ENCODE measurements around the gene NPAS3.

Gene NPAS3

DNA sequence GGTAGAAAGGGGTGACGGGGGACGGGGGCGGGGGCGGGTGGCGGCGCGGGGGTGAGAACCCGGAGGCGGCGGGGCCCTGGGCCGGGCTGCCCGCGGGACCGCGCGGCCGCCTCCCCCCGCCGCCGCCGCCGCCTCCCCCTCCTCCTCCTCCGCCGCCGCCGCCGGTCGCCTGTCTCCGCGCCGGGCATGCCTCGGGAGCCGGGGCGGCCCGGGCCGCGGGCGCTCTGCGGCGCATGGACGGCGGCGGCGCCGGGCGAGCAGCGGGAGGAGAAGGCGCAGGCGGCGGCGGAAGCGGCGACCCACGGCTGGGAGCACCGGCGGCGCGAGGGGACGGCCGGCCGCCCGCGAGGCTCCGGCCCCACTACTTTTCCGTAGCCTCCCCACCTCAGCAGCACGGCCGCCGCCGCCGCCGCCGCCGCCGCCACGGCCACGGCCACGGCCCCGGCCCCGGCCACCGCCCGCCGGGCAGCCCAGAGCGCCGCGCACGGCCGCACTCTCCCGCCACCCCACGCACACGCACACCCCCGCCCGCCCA, at the start of gene NPAS3:
Gene NPAS3, plus strand, starts transcription at position 161 of the 535 bp plus-strand sequence.
- DNase-seq (ENCODE audit: low spot score): peak; percentile 32

DNA sequence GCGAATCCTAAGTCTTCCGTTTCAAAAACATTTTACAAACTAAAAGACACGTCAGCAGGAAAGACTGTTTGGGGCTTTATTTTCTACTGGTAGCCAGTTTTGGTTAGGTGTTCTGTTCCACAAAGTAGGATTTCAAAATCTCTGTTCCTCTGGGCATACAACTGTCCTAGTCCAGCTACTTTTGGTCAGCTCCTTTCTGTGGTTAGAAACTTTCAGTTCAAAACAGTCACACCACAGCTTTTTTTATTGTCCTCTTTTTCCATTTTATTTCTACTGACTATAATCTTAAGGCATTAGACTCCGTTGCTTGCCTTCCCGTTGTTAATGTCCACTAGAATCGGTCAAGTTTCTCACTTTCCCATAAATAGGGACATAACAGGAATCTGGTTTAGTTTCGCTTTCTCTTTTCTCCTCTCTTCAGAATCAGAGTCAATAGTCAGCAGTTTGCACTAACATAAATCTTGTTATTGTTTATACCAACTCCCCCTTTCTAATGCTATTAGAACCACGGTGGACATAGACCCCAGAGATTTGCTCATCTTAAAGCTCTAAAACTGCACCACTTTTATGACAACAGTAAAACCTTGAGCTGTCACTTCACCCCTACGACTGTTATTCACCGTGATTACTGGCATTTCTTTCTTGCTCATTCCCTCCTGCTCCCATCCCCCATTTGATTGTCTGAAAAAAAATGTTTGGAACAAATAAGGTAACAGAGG, 41.5 kb upstream of the NPAS3 start:
- DNase-seq (ENCODE audit: low spot score): no peak

DNA sequence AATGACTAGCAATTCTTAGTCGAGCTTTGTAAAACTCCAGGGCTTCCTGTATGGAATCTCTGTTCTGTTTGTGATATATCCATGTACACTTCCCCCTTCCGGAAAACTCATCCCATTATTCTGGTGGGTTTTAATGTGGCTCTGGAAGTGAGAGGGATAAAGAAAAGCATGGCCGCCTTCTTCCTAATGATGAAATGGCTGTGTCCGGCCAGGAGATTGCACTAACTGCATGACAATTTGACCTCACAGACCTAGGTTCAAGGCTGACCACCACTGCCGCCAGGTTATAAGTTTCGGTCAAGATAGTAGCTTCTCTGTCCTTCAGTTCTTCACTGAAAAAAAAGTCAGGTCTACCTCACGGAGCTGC, 41.0 kb upstream of the NPAS3 start:
- no peak for DNase-seq (ENCODE audit: low spot score)

DNA sequence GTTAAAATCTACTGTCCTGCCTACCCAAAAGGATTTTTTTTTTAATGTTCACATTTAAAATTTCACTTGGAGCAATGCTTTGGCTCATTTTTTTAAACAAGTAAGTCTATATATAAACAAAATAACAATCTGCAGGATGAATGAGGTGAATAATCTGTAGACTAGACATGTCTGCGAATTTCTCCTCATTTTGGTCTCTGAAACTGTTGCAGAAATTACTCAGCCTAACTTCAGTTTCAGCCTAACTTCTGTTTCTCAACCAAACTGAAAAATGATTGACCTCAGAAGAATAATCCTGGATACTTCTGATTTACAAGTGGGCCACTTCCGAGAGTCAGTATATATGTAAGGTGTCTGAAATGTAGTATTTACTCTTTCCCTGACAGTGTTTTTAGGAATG, 39.8 kb upstream of the NPAS3 start:
- DNase-seq (ENCODE audit: low spot score): no peak

DNA sequence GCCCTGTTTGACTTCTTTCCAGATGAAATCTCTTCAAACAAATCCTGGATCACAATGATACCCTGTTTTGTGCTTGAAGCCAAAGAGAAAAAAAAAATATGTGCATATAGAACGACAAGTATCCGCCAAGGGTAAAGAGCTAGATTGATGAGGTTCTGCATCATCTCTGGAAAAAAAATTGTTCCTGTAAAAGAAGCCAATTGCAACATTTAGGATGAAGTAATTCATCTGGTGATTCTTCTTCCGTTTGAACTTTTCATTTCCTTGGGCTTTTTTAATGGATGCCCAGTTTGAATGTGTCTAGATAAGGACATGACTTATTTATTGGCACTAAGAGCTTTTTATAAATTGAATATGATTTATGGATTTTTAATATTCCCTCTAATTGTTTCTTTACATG, 38.1 kb upstream of the NPAS3 start:
- DNase-seq (ENCODE audit: low spot score): no peak

DNA sequence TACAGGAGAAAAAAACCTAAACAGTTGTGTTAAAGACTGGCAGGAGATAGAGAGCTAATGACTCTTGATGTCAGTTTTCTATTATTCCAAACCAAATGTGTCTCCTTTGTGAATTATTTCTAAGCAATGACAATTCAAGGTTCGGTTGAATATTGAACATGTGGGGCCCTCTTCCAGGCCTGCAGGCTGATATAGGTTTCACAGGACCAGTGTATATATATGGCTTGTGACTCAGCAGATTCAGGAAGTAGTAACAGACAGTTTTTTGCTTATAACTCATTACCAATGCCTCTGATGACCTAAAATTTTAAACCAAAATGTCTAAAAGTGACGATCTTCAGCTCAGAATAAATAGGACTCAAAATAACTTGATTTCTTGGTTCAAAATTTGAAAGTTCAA, 33.7 kb upstream of the NPAS3 start:
- DNase-seq (ENCODE audit: low spot score): no peak

DNA sequence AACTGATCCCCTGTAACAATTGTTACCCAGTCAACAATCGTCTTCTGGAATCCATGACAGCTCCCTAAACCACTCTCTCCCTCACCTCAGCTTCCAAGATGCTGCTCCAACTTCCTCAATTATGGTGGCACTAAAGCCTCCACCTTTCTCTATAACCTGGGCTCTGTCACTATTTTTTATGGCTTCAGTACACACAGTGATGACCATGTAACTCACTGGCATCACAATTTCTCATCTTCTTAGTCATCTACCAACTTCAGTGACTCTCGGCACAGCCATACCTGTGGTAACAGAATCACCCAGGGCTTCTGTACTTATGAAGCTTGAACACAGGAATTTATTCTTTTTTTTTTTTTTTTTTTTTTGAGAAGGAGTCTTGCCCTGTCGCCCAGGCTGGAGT, 32.0 kb upstream of the NPAS3 start:
- no peak for DNase-seq (ENCODE audit: low spot score)

DNA sequence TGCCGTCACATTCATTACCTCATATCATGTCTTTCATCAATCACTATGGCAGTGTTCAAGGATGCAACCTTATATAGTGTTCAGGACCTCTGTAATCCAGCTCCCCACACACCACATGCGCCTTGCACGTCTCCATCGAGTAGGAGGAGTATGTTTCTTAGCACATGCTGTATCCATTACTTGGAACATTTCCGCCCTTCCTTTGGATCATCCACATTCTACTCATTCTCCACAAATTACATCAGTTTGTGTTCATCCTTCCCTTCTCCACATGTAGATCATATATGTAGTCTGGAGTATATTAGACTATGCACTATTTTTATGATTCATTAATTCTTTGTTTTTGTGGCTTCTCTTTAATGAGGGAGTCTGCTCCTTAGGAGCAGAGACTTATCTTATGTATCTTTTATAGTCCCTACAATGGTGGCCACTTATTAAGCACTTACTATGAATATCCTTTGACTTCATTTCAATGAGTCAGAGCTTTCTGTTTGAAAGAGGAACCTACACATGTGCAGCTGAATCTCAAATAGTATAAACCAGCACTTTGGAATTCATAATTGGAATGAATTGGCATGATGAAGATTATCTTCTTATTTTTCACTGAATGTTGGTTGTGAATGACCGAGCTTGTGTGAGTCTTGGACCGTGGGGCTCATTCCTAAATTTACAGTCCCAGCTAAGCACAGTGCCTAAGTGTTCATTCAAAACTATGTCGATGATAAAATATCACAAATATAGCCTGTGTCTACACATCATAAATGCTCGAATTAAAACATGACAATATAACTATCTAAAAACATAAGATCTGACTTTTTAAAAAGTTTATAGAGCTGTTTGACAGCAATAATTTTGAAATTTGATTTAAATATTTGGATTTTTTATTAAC, 30.2 kb upstream of the NPAS3 start:
- no peak for DNase-seq (ENCODE audit: low spot score)

DNA sequence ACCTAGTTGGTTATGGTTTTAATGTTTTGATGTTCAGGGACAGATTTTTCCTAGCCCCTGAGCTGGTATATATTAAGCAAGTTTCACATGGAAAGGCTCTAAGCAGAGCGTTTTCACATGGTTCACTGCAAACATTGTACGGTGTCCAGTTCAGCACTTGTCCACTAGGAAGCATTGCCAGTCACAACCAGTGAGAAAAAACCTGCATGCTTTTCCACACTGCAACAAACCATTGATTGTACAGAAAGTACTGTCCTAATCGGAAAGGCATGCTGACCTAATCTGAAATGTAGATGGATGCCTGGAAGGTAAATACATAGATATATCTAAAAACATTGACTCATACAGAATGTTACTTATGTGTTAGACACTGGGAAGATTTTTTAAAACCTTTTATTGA, 25.0 kb upstream of the NPAS3 start:
- DNase-seq (ENCODE audit: low spot score): peak; percentile 11

DNA sequence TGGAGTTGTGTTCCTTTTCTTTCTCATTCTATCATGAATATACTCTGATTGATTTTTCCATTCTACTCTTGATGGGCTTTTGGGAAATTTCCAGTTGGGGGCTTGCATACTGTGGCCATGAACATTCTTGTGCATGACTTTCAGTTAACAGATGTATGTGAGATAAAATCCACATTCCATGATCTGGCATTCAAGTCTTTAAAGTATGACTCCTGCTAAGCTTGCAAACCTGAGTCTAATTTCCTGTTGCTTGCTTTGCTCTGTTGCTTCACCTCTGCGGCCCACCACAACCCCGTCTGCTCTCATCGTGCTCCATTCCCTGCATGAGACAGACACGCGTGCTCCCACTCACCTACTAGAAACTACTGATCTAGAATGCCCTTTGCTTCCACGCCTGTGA, 24.3 kb upstream of the NPAS3 start:
- DNase-seq (ENCODE audit: low spot score): no peak

DNA sequence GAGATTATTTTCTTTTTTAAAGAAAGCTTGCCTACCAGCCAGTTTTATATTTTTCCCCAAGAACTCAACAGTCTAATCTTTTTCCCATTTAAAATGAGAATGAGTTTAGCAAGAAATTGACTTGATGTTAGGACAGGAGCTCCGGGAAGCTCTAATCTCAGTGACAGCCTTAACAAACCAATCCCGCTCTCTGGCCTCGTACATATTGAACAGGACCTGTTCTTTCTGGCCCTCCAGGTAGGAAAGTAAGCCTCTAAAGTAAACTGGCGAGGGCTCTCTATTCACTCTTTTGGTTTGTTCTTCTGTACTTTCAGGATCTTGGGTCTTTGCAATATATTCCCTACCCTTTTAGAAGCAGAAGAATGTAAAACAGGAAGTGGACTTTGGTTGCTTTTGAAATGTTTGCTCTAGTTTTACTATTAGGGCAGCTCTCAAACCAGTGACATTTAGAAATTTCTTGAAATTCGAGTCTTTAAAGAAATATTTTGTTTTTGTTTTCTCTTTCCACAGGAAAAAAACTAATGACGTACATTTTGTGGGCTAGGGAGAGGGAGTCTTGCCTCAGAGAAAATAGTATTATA, 17.9 kb upstream of the NPAS3 start:
- DNase-seq (ENCODE audit: low spot score): no peak

DNA sequence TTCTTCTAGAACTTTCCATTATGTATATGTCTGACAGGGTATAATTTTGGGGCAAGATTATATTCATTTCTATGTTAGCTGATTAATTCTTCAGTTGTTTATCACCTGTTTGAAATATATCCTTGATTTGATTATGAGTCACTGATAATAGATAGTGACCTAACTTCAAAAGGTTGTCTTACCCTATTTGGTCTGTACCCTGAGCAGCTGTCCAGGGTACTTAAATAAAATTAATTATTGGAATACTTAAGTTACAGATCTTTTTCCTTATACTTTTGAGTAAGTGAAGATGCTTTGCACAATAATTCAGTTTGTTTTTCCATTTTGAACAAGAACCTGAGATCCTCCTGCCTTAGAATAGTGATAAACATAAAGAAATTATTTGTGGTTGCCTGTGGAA, 13.2 kb upstream of the NPAS3 start:
- DNase-seq (ENCODE audit: low spot score): no peak

DNA sequence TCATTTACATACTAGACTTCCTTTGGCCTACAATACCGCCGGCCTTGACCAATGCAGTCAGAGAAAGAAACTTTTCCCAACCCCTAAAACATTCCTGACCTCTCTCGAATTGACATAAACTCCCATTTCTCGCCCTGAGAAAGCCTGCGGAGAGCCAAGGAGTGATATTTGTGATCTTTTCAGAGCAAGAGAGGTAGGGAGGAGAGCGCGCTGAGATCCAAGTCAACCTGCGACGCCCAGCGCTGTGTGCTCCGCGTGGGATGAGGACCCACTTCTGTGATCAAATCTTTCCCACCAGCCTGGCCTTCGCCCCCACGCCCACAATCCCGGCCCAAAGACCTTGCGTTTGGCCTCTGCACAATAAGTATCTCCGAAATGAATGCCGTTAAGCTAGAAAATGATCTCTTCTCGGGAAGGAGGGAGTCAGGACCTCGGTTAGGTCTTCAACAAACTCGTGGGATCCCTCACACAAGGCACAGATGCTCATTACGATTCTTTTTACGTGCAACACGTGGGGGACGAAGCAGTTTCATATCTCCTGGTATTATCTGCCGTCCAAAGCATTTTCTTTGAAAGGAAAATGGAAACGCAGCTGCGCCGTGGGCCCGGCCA, 6.3 kb upstream of the NPAS3 start:
- peak; percentile 5 for DNase-seq (ENCODE audit: low spot score)

DNA sequence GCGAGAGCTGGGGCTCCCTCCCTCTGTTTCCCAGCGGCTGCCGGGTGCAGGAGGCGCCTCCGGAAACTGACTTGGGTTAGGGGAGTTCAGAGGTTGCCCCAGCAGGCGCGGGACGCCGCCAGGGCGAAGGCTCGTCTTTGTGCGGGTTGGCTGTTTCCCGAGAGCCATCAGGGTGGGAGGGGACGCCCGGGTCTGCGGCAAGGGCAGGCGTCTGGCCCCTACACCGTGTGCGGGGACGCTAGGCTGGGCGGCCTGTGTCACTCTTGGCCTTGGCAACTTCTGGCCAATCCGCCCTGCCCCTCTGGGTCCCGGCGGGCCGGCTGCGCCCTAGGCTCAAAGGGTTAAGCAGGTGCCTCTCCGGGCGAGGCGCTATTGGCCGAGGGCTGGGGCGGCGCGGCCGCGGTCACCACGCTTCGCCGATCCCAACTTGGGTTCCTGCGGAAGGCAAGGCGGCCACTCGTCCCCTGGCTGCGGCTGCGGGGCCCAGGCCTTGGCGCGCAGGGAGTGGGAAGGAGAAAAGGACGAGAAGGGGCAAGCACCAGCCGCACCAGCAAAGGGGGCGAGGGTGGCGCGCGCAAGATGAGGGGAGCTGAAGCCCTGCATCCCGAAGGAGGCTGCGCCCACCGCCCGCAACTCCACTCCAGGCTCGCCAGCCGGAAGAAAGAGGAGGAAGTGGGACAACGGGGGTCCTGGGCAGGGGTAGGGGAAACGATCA, 5.6 kb upstream of the NPAS3 start:
- peak; percentile 75 for DNase-seq (ENCODE audit: low spot score)

DNA sequence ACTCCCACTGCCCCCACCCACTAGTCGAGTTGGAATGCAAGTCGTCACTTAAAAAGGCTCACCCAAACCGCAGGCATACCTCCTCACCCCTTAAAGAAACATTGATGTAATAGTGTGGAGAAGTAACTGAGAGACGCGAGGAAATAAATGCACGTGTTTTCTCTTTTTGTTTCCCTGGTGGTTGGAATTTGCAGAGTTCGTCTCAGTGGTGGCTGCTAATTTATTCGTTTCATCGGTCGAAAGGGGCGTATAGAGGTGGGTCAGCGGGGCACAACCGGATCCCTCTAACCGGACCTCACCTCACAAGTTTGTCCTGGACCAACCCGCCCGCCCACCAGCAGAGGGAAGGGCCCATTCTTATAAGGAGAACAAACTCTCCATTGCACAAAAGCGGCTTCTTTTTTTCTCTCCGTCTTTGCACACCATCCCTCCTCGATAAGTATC, 5.0 kb upstream of the NPAS3 start:
- DNase-seq (ENCODE audit: low spot score): no peak

DNA sequence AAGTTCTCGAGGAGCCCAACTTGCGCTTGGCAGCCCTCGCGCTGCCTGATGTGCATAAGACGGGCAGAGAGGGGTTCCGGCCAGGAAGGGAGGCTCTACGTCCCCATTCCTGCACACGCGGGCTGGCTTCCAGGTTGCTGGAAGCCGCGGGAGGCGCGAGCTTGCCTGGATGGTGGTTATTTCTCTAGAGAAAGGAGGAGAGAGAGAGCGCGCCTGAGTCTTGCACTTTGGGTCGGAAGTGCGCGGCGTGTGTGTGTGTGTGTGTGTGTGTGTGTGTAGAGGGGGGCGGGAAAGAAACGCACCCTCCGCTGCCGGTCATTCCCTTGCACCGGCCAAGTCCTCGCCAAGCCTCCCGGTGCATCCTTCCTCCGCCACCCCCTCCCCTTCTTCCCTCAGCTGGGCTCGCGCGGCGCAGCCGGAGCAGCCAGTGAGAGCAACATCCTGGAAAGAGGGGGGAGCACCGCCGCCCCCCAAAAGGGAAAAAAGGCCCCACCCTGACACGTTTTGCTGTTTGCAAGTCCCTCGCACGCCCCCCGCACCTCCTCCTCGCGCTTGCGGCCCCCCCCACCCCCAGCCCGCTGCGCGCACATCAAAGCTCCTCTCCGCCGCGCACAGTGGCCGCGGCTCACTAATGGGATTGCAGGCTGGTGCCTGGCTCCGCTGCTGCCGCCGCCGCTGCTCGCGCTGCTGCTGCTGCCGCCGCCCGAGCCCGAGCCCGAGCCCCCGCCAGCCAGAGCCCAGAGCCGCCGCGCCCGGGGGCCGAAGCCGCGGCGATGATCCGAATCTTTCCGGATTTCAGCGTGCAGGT, 4.4 kb upstream of the NPAS3 start:
- DNase-seq (ENCODE audit: low spot score): peak; percentile 63

DNA sequence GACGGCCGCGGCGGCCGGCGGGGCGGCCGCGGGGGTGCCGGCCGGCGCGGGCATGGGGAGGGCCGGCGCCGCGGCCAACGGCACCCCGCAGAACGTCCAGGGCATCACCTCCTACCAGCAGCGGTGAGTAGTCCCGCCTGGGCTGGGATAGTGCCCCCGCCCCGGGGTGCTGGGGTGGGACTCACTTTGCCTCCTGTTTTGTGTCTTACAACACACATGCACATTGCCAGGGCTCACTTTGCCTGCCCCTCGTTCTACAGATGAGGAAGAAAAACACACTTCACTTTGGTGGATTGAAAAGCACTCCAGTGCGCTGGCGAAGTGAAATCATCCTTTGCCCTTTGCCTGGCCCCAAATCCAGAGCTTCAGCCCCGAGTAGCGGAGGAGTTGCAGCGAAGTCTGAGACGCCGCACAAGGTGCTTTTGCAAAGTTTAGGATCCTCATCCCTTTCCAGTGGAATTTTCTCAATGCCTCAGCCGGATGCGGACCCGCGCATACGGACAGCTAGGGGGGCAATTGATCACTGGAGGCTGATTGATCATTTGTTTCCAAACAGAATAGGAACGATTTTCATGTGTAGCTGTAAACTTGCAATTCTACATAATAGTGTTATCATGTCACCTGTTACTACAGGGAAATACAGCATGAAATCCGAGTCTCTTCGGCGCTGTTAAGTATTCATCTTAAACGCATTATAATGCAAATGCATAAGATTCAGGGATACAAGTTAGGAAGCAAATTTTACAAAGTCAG, 3.6 kb upstream of the NPAS3 start:
- DNase-seq (ENCODE audit: low spot score): no peak

DNA sequence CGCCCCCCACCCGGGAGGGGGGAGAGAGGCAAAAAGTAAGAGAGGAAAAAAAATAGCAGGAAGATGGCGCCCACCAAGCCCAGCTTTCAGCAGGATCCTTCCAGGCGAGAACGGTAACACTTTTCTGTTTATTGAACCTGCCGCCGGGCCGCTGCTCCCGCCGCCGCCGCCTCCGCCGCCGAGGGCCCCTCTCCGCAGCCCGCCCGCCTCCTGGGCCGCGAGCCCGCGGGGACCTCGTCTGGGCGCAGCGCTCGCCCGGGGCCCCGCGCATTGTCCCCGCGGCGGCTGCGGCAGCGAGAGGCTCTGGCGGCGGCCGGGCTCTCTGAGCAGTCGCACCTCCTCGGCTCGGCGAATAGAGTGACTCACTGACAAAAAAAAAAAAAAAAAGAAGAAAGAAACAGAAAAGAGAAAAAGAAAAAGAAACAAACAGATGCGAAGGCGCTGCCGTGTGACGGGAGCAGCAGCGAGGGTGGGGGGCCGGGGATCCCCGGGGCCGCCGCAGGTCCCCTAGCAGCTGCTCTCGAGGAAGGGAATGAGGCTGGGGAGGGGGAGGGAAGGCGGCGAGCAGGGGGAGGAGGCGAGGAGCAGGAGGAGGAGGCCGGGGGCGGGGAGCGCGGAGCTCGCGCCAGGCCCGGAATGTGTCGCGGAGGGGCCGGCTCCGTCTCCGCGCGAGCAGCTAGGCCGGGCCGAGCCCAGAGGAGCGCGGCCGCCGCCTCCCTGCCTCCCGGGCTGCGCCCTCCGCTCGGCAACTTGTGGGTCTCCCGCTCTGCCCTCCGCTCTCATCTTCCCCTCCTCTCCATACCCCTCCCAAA, 781 bp downstream of the NPAS3 start:
- DNase-seq (ENCODE audit: low spot score): peak; percentile 76

DNA sequence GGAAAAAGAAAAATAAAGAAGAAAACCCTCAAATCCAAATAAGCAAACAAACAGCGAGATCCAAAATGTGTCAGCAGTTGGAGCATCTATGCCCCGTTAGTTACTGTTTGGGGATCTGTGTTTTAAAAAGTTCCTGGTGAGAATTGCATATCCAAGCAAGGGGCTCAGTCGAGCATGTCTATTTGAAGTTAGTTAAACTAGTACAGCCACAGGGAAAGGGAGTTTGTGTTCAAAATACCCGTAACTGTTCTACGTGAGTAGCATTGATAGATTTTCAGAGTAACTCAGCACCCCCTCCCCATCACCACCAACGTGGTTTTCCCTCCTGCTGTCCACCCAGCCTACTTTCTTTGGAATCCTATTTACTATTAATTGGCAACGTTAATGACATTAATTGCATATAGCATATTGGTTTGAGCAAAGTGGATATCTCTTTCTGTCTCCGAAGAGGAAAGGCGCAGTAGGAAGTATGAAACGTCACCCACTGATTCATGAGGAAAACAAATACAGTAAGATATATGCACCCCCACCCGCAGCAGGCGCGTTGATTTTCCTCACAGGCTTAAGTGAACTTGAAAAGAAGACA, 1.5 kb downstream of the NPAS3 start:
- DNase-seq (ENCODE audit: low spot score): no peak

All from iPS-NIHi11 (cell line).